Right atrium auricular region (tissue), 2 donors: ENCODE data around the gene ATP2C2. TPM values are rescaled to one million over a fixed set of nuclear protein-coding genes. Genes with fewer than 3 reads are reported as not detected.

Experiments used
- DNase-seq: peaks from one replicate; pipeline ENCODE4 v3.0.0-alpha.2; 2019; ENCODE audit warnings: low spot score
- H3K27ac ChIP-seq, 2 donors: fragments of 200-600 bp; sonication (generic); 1 replicate in 1 of 2; 2 replicates in 1 of 2; pipeline ENCODE4 v1.5.1; 2016 to 2019
- H3K27me3 ChIP-seq, 2 donors: fragments of 200-600 bp; sonication (generic); one replicate each; pipeline versions ENCODE4 v1.5.1 to v1.6.0; 2017 to 2019
- H3K36me3 ChIP-seq: fragments of 200-600 bp; sonication (generic); one replicate; pipeline ENCODE4 v1.5.1; 2016
- H3K4me1 ChIP-seq, 2 donors: fragments of 200-600 bp; sonication (generic); one replicate each; pipeline versions ENCODE4 v1.5.1 to v1.6.0; 2017 to 2019
- H3K4me3 ChIP-seq, 2 donors: fragments of 200-600 bp; sonication (generic); 1 replicate in 1 of 2; 2 replicates in 1 of 2; pipeline ENCODE4 v1.5.1; 2017 to 2019; ENCODE audit warnings: mild to moderate bottlenecking in 1 of 2, moderate library complexity in 1 of 2
- H3K9me3 ChIP-seq, 2 donors: fragments of 200-600 bp; sonication (generic); one replicate each; pipeline ENCODE4 v1.5.1; 2019
- total RNA-seq, 2 donors: library from RNA; depleted of rRNA; stranded (reverse); fragments of >200 nt; gene quantifications; one replicate each; pipeline ENCODE4 v1.1.0, GENCODE V29; 2016
- TF ChIP-seq, protein P1 (sequence below), 2 donors: fragments of 200-600 bp; sonication (generic); IDR thresholded peaks; one replicate each; pipeline ENCODE4 v1.5.1; 2019; ENCODE audit warnings: antibody characterized with exemption in 2 of 2

Gene ATP2C2
- total RNA-seq, 2 donors from 2014 or later, result not detected

DNA sequence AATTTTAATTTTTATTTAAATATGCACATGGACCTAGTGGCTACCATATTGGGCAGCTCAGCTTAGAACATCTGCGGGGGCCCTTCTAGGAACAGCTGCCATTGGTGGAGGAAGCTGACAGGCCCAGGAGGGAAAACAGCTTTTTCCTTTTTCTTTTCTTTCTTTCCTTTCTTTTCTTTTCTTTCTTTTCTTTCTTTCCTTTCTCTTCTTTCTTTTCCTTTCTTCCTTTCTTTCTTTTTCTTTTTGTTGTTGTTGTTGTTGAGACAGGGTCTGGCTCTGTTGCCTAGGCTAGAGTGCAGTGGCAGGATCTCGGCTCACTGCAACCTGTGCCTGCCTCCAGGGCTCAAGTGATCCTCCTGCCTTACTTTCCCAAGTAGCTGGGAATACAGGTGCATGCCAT is 43.4 kb downstream of the ATP2C2 start:
- DNase-seq, result no peak

DNA sequence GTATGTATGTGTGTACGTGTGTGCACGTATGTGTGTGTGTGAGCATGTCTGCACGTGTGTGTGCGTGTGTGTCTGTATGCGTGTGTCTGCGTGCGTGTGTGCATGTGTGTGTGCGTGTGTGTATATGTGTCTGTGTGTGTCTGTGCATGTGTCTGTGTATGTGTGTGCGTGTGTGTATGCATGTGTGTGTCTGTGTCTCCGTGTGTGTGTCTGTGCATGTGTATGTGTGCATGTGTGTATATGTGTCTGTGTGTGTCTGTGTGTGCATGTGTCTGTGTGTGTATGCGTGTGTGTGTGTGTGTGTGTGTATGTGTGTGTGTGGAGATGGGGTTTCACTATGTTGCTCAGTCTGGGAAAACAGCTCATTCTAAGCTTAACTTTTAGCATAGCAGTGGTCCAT is 43.9 kb downstream of the ATP2C2 start:
- no peaks in the 10 kb centered on the region for H3K27me3 ChIP-seq
- H3K4me1 ChIP-seq, result no peaks in the 10 kb centered on the region
- DNase-seq, result no peak
- no peak overlapping the region for H3K27ac ChIP-seq
- no peaks in the 10 kb centered on the region for H3K9me3 ChIP-seq
- H3K4me3 ChIP-seq, result no peak overlapping the region
- TF ChIP-seq, protein P1, sequence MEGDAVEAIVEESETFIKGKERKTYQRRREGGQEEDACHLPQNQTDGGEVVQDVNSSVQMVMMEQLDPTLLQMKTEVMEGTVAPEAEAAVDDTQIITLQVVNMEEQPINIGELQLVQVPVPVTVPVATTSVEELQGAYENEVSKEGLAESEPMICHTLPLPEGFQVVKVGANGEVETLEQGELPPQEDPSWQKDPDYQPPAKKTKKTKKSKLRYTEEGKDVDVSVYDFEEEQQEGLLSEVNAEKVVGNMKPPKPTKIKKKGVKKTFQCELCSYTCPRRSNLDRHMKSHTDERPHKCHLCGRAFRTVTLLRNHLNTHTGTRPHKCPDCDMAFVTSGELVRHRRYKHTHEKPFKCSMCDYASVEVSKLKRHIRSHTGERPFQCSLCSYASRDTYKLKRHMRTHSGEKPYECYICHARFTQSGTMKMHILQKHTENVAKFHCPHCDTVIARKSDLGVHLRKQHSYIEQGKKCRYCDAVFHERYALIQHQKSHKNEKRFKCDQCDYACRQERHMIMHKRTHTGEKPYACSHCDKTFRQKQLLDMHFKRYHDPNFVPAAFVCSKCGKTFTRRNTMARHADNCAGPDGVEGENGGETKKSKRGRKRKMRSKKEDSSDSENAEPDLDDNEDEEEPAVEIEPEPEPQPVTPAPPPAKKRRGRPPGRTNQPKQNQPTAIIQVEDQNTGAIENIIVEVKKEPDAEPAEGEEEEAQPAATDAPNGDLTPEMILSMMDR (IDR thresholded peaks at IDR 0.05), result no peak
- H3K36me3 ChIP-seq, result no peaks in the 10 kb centered on the region

More for the DNA sequence above, 43.4 kb downstream of the ATP2C2 start:
- TF ChIP-seq, protein P1 (IDR thresholded peaks at IDR 0.05), result no peak
- Histone ChIP-seq H3K36me3 (no peaks in the 10 kb centered on the region), H3K9me3 (no peaks in the 10 kb centered on the region), H3K27ac (no peak overlapping the region), H3K4me1 (no peaks in the 10 kb centered on the region), H3K27me3 (no peaks in the 10 kb centered on the region), H3K4me3 (no peak overlapping the region)

GRCh38 chr16:84413244-84414004 is 45.1 kb downstream of the ATP2C2 start:
- no peak for DNase-seq
- Histone ChIP-seq H3K9me3 (no peaks in the 10 kb centered on the region), H3K4me1 (no peaks in the 10 kb centered on the region), H3K27me3 (no peaks in the 10 kb centered on the region), H3K36me3 (no peaks in the 10 kb centered on the region), H3K4me3 (no peak overlapping the region), H3K27ac (no peak overlapping the region)
- TF ChIP-seq, protein P1 (IDR thresholded peaks at IDR 0.05), result no peak

- Histone ChIP-seq H3K4me3 (no peak overlapping the region), H3K4me1 (no peaks in the 10 kb centered on the region), H3K36me3 (no peaks in the 10 kb centered on the region), H3K27ac (no peak overlapping the region), H3K27me3 (no peaks in the 10 kb centered on the region), H3K9me3 (no peaks in the 10 kb centered on the region)
- DNase-seq, result no peak
- TF ChIP-seq, protein P1 (IDR thresholded peaks at IDR 0.05), result no peak
Measured at GRCh38 chr16:84414789-84415326, 46.5 kb downstream of the ATP2C2 start.

GRCh38 chr16:84416407-84417321 is 48.3 kb downstream of the ATP2C2 start:
- Histone ChIP-seq H3K4me3 (no peak overlapping the region), H3K27me3 (no peaks in the 10 kb centered on the region), H3K9me3 (no peaks in the 10 kb centered on the region), H3K4me1 (no peaks in the 10 kb centered on the region), H3K27ac (no peak overlapping the region), H3K36me3 (no peaks in the 10 kb centered on the region)
- TF ChIP-seq, protein P1 (IDR thresholded peaks at IDR 0.05), result no peak
- DNase-seq, result no peak
